Fibroblast of lung (primary cell): ENCODE results near the gene KREMEN1. TPM values are rescaled to one million over a fixed set of nuclear protein-coding genes. Genes with fewer than 3 reads are reported as not detected.

ENCODE experiments used
- DNase-seq, 2 donors: peaks; one replicate each; pipeline versions ENCODE4 v3.0.0 to v3.0.0-alpha.2; 2010; ENCODE audit warnings: low read depth in 2 of 2
- H2AFZ ChIP-seq: 2 replicates; pipeline ENCODE4 v1.5.1; 2012; ENCODE audit warnings: low read length, control low read depth, inconsistent platforms
- H3K27ac ChIP-seq: 2 replicates; pipeline ENCODE4 v1.5.1; 2011; ENCODE audit warnings: low read length, control low read depth; ENCODE audit not compliant: insufficient read depth
- H3K27me3 ChIP-seq: 2 replicates; pipeline ENCODE4 v1.5.1; 2011; ENCODE audit warnings: mild to moderate bottlenecking, low read length; ENCODE audit not compliant: control insufficient read depth, insufficient read depth
- H3K36me3 ChIP-seq: 2 replicates; pipeline ENCODE4 v1.5.1; 2011; ENCODE audit warnings: low read length; ENCODE audit not compliant: control insufficient read depth, insufficient read depth
- H3K4me1 ChIP-seq: 2 replicates; pipeline ENCODE4 v1.5.1; 2011; ENCODE audit warnings: low read length; ENCODE audit not compliant: control insufficient read depth, insufficient read depth; ENCODE audit errors: extremely low read depth
- H3K4me2 ChIP-seq: 2 replicates; pipeline ENCODE4 v1.5.1; 2011; ENCODE audit warnings: low read length, control low read depth; ENCODE audit not compliant: insufficient read depth; ENCODE audit errors: extremely low read depth
- H3K4me3 ChIP-seq, 4 experiments: fragments of 200-600 bp in 1 of 4; sonication (generic) in 1 of 4; replicated peaks in 1 of 4; 2 replicates each; pipeline ENCODE4 v1.5.1; 2011 to 2016; ENCODE audit warnings: low read length in 4 of 4, low read depth in 3 of 4, mild to moderate bottlenecking in 3 of 4, control low read depth in 2 of 4, inconsistent platforms in 1 of 4, mixed read lengths in 1 of 4; ENCODE audit not compliant: insufficient read depth in 1 of 4; ENCODE audit errors: control extremely low read depth in 1 of 4
- H3K79me2 ChIP-seq: 2 replicates; pipeline ENCODE4 v1.5.1; 2012; ENCODE audit warnings: mild to moderate bottlenecking, low read length, inconsistent platforms; ENCODE audit not compliant: control insufficient read depth, insufficient read depth
- H3K9ac ChIP-seq: 2 replicates; pipeline ENCODE4 v1.5.1; 2011; ENCODE audit warnings: mild to moderate bottlenecking, low read length, control low read depth; ENCODE audit not compliant: insufficient read depth
- H3K9me3 ChIP-seq: 2 replicates; pipeline ENCODE4 v1.5.1; 2012; ENCODE audit warnings: low read depth, low read length; ENCODE audit not compliant: control insufficient read depth, insufficient read depth
- H4K20me1 ChIP-seq: 2 replicates; pipeline ENCODE4 v1.5.1; 2011; ENCODE audit warnings: low read length; ENCODE audit not compliant: control insufficient read depth, insufficient read depth; ENCODE audit errors: extremely low read depth
- EZH2 ChIP-seq: IDR thresholded peaks from 2 replicates; pipeline ENCODE4 v1.5.1; 2012; ENCODE audit warnings: low read length, control low read depth, mild to moderate bottlenecking; ENCODE audit errors: missing control alignments
- polyA plus RNA-seq, 2 donors: library from polyadenylated mRNA; depleted of rRNA in 1 of 2; stranded (reverse) in 1 of 2; unstranded in 1 of 2; fragments of >200 nt; gene quantifications; 2 replicates each; pipeline ENCODE4 v1.2.1, GENCODE V29; 2011 to 2012; ENCODE audit warnings: missing spikeins in 1 of 2
- total RNA-seq: library from RNA; depleted of rRNA; stranded (reverse); fragments of >200 nt; gene quantifications from 2 replicates; pipeline ENCODE4 v1.2.1, GENCODE V29; 2014
- TF ChIP-seq, protein P1 (sequence below), 2 donors: IDR thresholded peaks in 1 of 2; conservative IDR thresholded peaks in 1 of 2; 1 replicate in 1 of 2; 2 replicates in 1 of 2; pipeline ENCODE4 v1.5.1; 2011 to 2012; ENCODE audit warnings: low read length in 2 of 2, control low read depth in 1 of 2, inconsistent platforms in 1 of 2, low read depth in 1 of 2, mild to moderate bottlenecking in 1 of 2

Gene KREMEN1
- total and polyA plus RNA-seq, 2 donors (not counting 1 experiment from before 2014, with no cell fraction given) = 7.0 to 12.9 TPM

DNA sequence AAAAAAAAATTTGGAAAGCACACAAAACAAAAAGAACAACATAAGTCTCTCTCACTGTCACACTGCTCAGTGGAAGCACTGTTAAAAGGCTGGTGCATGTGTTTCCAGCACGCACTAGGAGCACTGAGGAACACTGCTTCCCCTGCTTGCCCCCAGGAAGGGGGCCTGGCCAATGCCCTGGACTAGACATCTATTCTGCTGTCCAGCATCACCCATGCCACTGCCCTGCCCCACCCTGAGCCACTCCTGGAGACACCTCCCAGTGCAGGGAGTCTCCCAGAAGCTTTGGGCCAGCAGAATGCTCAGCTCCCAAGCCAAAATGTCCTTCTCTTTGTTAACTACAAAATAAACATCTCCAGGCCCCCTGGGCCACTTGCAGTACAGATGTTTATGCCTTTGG lies 83.1 kb downstream of the KREMEN1 start:
- Histone ChIP-seq H3K27me3 (no peaks in the 10 kb centered on the region), H2AFZ (no peak overlapping the region), H3K27ac (no peak overlapping the region), H3K9me3 (no peaks in the 10 kb centered on the region), H3K79me2 (no peaks in the 10 kb centered on the region), H3K36me3 (no peaks in the 10 kb centered on the region), H3K4me3 (no peak overlapping the region), H3K4me1 (no peaks in the 10 kb centered on the region), H4K20me1 (no peaks in the 10 kb centered on the region), H3K9ac (no peak overlapping the region), H3K4me2 (no peak overlapping the region)
- TF ChIP-seq EZH2 = no peak
- TF ChIP-seq, protein P1, sequence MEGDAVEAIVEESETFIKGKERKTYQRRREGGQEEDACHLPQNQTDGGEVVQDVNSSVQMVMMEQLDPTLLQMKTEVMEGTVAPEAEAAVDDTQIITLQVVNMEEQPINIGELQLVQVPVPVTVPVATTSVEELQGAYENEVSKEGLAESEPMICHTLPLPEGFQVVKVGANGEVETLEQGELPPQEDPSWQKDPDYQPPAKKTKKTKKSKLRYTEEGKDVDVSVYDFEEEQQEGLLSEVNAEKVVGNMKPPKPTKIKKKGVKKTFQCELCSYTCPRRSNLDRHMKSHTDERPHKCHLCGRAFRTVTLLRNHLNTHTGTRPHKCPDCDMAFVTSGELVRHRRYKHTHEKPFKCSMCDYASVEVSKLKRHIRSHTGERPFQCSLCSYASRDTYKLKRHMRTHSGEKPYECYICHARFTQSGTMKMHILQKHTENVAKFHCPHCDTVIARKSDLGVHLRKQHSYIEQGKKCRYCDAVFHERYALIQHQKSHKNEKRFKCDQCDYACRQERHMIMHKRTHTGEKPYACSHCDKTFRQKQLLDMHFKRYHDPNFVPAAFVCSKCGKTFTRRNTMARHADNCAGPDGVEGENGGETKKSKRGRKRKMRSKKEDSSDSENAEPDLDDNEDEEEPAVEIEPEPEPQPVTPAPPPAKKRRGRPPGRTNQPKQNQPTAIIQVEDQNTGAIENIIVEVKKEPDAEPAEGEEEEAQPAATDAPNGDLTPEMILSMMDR (conservative IDR thresholded peaks at IDR 0.05 in 1 of 2, IDR thresholded peaks at IDR 0.05 in 1 of 2; ENCODE audit: low read depth in 1 of 2, low read length in 2 of 2) = no peak
- DNase-seq = no peak

DNA sequence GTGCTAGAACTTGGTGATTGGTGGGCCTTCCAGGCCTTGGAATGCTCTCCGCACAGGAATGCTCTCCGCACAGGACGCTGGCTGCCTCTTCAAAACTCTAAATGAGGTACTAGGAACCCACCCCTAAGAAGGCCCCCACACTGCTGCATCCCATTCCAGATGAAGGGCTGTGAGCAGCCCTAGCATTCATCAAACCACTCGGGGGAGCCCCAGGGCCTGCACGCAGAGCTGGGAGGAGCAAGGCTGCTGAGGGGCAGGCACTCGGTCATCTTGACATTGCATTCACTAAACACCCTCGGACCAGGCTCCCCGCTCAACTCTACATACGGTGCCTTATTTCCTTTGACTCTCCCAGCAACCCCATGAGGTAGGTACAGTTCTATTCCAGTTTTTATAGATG lies 83.7 kb downstream of the KREMEN1 start:
- no peaks in the 10 kb centered on the region for H3K27me3 ChIP-seq
- TF ChIP-seq EZH2 = no peak
- TF ChIP-seq, protein P1 (conservative IDR thresholded peaks at IDR 0.05 in 1 of 2, IDR thresholded peaks at IDR 0.05 in 1 of 2; ENCODE audit: low read depth in 1 of 2, low read length in 2 of 2) = peak; percentile 11 to 25
- no peaks in the 10 kb centered on the region for H3K4me1 ChIP-seq
- no peaks in the 10 kb centered on the region for H4K20me1 ChIP-seq
- no peaks in the 10 kb centered on the region for H3K36me3 ChIP-seq
- H3K9ac ChIP-seq = no peak overlapping the region
- H2AFZ ChIP-seq = no peak overlapping the region
- no peaks in the 10 kb centered on the region for H3K9me3 ChIP-seq
- no peaks in the 10 kb centered on the region for H3K79me2 ChIP-seq
- no peak overlapping the region for H3K4me2 ChIP-seq
- no peak overlapping the region for H3K4me3 ChIP-seq
- no peak overlapping the region for H3K27ac ChIP-seq
- no peak for DNase-seq

DNA sequence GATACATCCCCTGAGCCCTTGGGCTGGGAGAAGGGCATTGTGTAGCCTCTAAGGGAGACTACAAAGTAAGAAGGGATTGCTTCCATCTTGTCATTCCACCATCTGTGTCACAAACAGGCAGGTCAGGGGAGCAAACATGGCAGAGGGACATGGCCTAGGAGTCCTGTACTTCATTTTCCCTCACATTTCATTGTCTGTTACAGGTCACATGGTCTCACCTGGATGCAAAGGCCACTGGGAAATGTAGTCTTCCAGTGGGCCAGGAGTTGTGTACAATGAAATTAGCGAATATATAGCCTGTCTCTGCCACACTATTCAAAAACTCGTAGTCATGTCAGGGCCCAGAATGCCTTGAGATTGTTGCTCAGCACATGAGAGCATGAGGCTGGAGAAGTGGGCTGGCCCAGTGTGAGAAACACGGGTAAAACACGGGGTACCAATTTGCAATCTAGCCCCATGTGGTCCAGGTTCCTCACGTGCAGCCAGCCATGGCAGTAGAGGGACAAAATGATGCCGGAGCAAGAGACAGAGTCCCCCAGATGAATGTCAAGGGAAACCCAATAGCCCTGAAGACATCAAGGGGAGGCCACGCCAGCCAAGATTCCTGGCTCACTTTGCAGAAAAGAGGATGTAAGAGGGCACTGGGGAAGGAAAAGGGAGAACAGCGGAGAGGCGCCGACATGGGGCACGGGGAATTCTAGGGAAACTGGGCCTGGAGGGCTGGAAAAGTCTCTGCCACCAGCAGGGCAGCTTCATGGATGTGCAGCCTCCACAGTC lies 85.1 kb downstream of the KREMEN1 start:
- TF ChIP-seq, protein P1 (conservative IDR thresholded peaks at IDR 0.05 in 1 of 2, IDR thresholded peaks at IDR 0.05 in 1 of 2; ENCODE audit: low read depth in 1 of 2, low read length in 2 of 2) = no peak
- TF ChIP-seq EZH2 = no peak

More for the DNA sequence above, 85.1 kb downstream of the KREMEN1 start:
- DNase-seq = no peak
- Histone ChIP-seq H4K20me1 (no peaks in the 10 kb centered on the region), H2AFZ (no peak overlapping the region), H3K4me3 (no peak overlapping the region), H3K9me3 (no peaks in the 10 kb centered on the region), H3K27ac (no peak overlapping the region), H3K79me2 (no peaks in the 10 kb centered on the region), H3K4me1 (no peaks in the 10 kb centered on the region), H3K36me3 (no peaks in the 10 kb centered on the region), H3K9ac (no peak overlapping the region), H3K4me2 (no peak overlapping the region), H3K27me3 (no peaks in the 10 kb centered on the region)
